ENCODE measurements around the gene MVB12B. TPM values are rescaled to one million over a fixed set of nuclear protein-coding genes. Genes with fewer than 3 reads are reported as not detected.
A peak's percentile ranks its signal among the peaks of the same experiment; 100 is the strongest.
"Not testable (repeated sequence)": the region's sequence is repeated elsewhere in the genome, so short reads cannot be mapped to it uniquely, and the experiment has no call there.

MVB12B gene
- total RNA-seq, 2 experiments from 2014 or later, result 7.9 to 9.5 TPM

- Mint-ChIP-seq H3K4me3 (no peak overlapping the region), H3K9me3 (peaks cover 2% of the 10 kb centered on the region), H3K36me3 (peaks cover 27% of the 10 kb centered on the region), H3K27ac (no peak overlapping the region), H3K27me3 (no peaks in the 10 kb centered on the region), H3K4me1 (peaks cover 45% of the 10 kb centered on the region)
- DNase-seq, result no peak
These were observed 139.3 kb downstream of the MVB12B start for GRCh38 chr9:126465977-126466376.

- Mint-ChIP-seq H3K4me3 (no peak overlapping the region), H3K27ac (no peak overlapping the region), H3K36me3 (peaks cover 27% of the 10 kb centered on the region), H3K27me3 (no peaks in the 10 kb centered on the region), H3K9me3 (peaks cover 2% of the 10 kb centered on the region), H3K4me1 (peaks cover 66% of the 10 kb centered on the region)
- DNase-seq, result no peak
These were observed 141.7 kb downstream of the MVB12B start for GRCh38 chr9:126468141-126468825.

DNA sequence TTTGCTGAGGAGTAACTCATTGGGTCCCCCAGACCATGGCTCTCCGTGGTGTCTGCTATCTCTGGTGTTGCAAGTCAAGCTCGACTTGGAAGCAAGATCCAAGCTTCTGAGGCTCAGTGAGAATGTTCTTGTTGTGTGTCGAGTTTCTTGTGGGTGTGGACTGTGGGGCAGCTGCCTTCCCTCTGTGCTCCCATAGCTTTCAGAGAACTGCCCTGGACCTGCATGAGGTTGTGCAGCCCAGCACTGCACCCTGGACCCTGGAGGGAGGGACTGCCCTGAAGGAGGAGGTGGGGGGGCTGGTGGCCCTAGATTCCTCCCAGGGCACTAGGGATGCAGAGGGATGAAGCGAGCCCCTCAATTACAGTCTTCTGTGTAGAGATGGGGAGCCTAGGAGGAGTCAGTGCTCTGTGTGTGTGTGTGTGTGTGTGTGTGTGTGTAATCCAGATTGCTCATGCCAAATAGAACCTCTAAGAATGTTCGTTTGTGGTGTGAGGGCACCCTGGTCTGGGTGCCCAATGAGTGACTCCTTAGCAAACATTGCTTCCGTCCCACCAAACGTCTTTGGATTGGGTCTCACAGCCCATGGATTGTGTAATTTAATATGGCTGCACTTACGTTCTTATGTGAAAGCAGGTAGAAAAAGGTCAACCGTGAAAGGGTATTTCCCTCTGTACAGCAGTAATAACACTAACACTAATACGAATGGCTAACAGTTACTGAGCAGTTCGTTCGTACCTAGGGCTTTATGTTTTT, 143.8 kb downstream of the MVB12B start:
- H3K27ac Mint-ChIP-seq, result peak overlapping the region; percentile 85
- DNase-seq, result peak; percentile 26
- peaks cover 27% of the 10 kb centered on the region for H3K36me3 Mint-ChIP-seq
- H3K4me3 Mint-ChIP-seq, result peak overlapping the region; percentile 54
- no peaks in the 10 kb centered on the region for H3K9me3 Mint-ChIP-seq
- no peaks in the 10 kb centered on the region for H3K27me3 Mint-ChIP-seq
- peaks cover 74% of the 10 kb centered on the region for H3K4me1 Mint-ChIP-seq

DNA sequence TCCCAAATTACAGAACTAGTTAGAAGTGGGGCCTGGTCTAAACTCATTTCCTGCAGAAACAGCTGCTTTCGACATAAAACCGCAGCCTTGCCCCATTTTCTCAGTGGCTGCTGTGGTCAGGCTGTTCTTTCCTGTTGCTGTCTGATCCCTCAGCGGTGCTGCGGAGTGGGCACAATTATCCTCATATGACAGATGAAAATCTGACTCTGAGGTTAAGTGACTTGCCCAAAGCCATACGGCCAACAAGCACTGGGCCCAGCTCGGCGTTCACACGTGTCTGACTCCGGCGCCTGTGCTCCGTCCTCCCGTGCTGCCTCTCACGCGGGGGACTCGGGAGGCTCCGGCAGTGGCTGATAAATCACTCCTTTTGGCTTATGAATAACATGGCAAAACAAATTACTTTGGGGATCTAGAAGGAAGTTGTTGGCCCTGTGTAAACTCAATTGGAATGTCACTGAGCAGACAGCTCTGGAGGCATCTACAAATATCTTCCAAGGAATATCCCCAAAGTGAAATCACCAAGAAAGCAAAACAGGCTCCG, 144.5 kb downstream of the MVB12B start:
- Mint-ChIP-seq H3K9me3 (no peaks in the 10 kb centered on the region), H3K4me1 (peaks cover 70% of the 10 kb centered on the region), H3K4me3 (peak overlapping the region; percentile 54), H3K27me3 (no peaks in the 10 kb centered on the region), H3K36me3 (peaks cover 23% of the 10 kb centered on the region), H3K27ac (peak overlapping the region; percentile 85)
- peak; percentile 84 for DNase-seq

DNA sequence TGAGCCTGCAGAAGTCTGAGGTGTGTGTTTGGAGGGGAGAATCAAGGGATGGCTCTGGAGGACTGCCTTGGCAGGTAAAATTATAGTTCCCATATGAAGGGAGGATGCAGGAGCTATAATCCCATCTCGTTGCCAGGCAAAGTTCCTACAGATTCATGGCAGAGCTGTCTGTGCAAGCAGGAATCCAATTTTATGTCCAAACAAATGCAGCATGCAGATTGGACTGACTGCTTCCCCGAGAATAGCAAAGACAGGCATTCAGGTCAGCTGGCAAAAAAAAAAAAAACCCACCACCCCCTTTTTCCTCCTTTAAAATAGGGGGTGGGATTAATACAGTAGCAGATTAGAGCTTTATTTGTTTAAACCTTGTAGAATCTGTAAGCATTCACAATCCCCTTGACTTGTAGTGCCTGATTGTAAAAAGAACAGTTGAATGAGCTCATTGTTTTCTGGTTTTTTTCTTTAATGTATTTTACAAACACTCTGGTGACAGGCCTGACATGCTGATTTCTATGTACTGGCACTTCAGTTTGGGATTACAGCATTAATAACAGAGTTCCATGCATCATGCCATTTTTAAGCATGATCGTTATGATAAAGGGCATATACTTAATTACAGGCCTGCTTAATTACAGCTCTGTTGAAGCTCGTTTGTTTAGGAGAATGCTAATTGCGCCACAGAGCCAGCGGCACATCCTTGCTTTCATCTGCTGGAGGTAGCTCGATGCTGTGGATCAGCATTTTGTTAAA, 145.7 kb downstream of the MVB12B start:
- H3K36me3 Mint-ChIP-seq, result peaks cover 21% of the 10 kb centered on the region
- H3K27ac Mint-ChIP-seq, result peak overlapping the region; percentile 8
- no peak overlapping the region for H3K4me3 Mint-ChIP-seq
- H3K4me1 Mint-ChIP-seq, result peaks cover 70% of the 10 kb centered on the region
- peaks cover 3% of the 10 kb centered on the region for H3K9me3 Mint-ChIP-seq
- no peak for DNase-seq
- H3K27me3 Mint-ChIP-seq, result no peaks in the 10 kb centered on the region

DNA sequence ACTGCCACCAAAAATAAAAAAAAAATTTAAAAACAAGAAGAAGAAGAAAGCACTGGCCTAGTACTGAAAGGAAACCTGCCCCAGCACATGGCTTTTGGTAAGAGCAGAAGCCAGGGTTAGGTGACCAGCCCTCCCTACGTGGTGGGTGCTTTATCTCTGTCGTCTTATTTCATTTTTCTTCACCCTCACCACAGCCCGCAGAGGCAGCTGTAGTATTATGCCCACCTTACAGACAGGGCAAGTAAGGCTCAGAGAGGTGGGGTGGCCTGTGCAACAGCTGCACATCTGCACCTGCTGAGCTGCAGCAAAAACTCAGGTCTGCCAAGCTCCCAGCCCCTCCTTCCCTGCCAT, 146.3 kb downstream of the MVB12B start:
- Mint-ChIP-seq H3K36me3 (peaks cover 18% of the 10 kb centered on the region), H3K27ac (no peak overlapping the region), H3K4me3 (no peak overlapping the region), H3K9me3 (peaks cover 3% of the 10 kb centered on the region), H3K27me3 (no peaks in the 10 kb centered on the region), H3K4me1 (peaks cover 66% of the 10 kb centered on the region)
- DNase-seq, result no peak

DNA sequence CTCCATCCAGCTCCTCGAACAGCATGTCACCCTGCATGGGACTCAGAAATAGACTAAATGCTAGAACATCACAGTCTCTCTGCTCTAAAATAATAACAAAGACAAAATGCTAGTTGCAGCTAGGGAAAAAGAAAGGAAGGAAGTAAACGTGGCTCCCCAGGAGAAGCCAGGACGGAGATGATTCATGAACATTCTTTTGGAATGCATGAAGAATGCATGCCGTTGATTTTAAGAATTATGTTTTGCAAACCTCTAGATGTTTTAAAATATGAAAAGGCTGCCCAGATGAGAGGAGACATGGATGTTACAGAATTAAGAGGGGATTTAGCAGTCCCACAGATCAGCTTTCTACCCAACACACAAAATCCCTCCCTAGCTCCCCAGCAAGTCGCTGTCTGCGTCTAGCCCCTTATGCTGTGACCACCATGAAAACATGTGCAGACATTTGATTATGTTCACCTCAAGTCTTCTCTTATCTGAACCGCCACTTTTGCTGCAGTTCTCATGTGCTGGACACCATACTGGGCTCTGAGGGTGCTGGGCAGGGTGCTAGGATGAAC, 147.7 kb downstream of the MVB12B start:
- Mint-ChIP-seq H3K36me3 (peaks cover 15% of the 10 kb centered on the region), H3K27ac (no peak overlapping the region), H3K27me3 (no peaks in the 10 kb centered on the region), H3K9me3 (peaks cover 3% of the 10 kb centered on the region), H3K4me3 (no peak overlapping the region), H3K4me1 (peaks cover 57% of the 10 kb centered on the region)
- DNase-seq, result no peak

GRCh38 chr9:126474786-126475485, 148.3 kb downstream of the MVB12B start:
- H3K4me1 Mint-ChIP-seq, result peaks cover 50% of the 10 kb centered on the region
- no peak overlapping the region for H3K27ac Mint-ChIP-seq
- H3K4me3 Mint-ChIP-seq, result no peak overlapping the region
- H3K27me3 Mint-ChIP-seq, result no peaks in the 10 kb centered on the region
- no peak for DNase-seq
- peaks cover 15% of the 10 kb centered on the region for H3K36me3 Mint-ChIP-seq
- peaks cover 3% of the 10 kb centered on the region for H3K9me3 Mint-ChIP-seq

DNA sequence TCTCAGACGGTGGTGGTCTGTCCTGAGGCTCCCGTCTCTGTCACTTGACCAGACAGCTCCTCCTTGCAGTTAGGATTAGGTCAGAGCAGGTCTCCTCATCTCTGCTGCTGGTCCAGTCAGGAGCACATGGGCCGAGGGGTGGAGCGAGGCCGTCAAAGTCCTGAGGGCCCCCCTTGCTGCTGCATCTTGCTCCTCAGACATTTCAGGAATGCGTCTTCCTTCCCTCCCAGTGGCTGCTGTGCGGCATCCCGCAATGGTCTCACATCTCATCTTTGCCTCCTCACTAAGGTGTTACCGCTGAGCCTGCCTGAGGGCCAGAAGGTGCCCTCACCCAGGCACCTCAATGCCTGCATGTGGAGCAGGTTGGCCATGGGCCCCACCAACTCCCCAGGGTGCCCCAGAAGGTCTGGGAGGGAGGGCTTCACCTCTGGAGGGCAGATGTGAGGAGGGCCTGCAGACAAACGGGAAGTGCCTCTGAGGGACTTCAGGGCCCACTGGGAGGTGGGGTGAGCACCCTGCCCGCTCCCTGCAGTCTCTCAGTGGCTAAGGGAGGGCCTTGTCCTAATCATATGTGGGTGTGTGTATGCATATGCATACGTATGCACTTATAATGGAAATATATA, 149.4 kb downstream of the MVB12B start:
- Mint-ChIP-seq H3K27me3 (no peaks in the 10 kb centered on the region), H3K27ac (no peak overlapping the region), H3K36me3 (peaks cover 15% of the 10 kb centered on the region), H3K4me3 (no peak overlapping the region), H3K9me3 (peaks cover 3% of the 10 kb centered on the region), H3K4me1 (peaks cover 39% of the 10 kb centered on the region)
- no peak for DNase-seq

DNA sequence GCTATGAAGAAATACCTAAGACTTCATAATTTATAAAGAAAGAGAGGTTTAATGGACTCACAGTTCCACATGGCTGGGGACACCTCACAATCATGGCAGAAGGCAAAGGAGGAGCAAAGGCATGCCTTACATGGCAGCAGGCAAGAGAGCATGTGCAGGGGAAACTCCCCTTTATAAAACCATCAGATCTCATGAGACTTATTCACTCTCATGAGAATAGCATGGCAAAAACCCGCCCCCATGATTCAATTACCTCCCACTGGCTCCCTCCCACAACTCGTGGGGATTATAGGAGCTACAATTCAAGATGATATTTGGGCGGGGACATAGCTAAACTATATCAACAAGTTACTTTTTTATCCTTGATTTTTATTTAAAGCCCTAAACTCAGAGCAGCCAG, 150.8 kb downstream of the MVB12B start:
- Mint-ChIP-seq H3K36me3 (peaks cover 15% of the 10 kb centered on the region), H3K4me1 (peaks cover 26% of the 10 kb centered on the region)
- not testable (repeated sequence) for H3K9me3 Mint-ChIP-seq, DNase-seq, H3K4me3 Mint-ChIP-seq, H3K27ac Mint-ChIP-seq, H3K27me3 Mint-ChIP-seq

DNA sequence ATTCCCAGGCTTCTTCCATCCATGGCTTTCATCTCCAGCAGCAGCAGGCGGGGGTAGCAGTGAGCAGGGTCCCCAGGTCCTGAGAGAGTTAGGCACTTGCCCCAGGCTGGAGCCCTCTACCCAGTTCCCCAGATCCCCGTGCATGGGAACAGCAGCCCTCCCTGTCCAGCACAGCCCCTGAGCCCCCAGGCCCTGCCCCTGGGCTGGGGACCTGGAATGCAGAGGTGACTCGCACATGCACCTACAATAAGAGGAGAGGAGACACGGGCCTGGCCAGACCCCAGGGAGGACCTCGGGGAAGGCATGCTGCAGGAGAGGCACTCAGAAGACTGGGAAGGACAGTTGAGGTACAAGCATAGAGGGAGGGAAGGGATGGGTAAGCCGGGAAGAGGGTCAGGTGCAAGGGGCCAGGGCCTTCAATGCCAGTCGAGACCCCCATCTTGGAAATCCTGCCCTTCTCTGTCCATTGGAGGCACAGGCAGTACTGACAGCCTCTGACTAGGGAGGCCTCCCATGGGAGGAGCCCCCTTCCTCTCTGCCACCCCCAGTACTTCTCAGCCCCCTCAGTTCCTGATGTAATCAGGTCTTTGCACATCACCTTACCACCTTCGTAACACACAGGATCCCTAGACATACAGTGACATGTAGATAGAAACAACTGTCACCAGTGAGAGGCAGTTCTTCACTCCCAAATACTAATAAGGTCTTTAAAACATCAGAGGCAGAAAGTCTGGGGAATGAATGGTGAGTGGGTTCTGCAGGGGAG, 151.8 kb downstream of the MVB12B start:
- DNase-seq, result no peak
- Mint-ChIP-seq H3K4me3 (no peak overlapping the region), H3K27me3 (no peaks in the 10 kb centered on the region), H3K4me1 (peaks cover 20% of the 10 kb centered on the region), H3K27ac (no peak overlapping the region), H3K9me3 (peaks cover 3% of the 10 kb centered on the region), H3K36me3 (peaks cover 15% of the 10 kb centered on the region)

DNA sequence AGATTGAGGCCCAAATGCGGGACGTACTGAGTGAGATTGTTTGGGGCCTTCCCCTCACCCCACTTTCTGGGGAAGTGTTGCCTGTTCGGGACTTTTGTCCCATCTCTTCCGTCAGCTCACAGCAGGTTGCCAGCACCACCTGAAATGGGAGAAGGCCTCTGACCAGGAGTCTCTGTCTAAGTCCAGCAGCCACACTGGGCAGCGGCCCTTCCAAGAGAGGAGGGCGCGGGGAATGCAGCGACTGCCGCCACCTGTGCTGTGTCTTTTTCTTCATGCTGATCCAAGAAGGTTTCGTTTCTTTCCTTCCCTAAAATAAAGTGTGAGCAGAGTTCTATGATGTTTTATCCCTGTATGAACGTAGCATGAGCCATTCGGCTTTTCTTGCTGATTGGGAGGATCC, 152.9 kb downstream of the MVB12B start:
- Mint-ChIP-seq H3K27ac (no peak overlapping the region), H3K27me3 (no peaks in the 10 kb centered on the region), H3K4me3 (no peak overlapping the region), H3K9me3 (peaks cover 3% of the 10 kb centered on the region), H3K4me1 (peaks cover 19% of the 10 kb centered on the region), H3K36me3 (peaks cover 18% of the 10 kb centered on the region)
- DNase-seq, result no peak

DNA sequence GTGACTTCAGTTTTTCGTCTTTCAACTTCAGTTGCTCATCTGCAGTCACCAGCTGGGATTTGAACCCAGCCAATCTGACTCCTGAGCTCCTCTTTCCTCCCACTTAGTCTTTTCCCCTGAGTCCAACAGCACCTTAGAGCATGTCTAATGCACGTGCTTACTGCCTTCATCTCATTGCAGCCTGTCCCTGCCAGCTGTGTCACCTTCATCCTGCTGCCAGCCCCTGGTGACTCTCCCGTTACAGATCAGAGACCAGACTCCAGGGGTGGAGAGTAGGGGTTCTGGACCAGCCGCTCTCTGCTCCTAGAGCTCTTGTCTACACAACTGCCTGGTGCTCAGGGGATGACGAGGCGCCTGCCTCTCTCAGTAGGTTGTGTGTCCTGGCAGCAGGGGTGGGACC, 154.2 kb downstream of the MVB12B start:
- Mint-ChIP-seq H3K27me3 (no peaks in the 10 kb centered on the region), H3K27ac (no peak overlapping the region), H3K4me1 (peaks cover 23% of the 10 kb centered on the region), H3K36me3 (peaks cover 15% of the 10 kb centered on the region), H3K4me3 (no peak overlapping the region), H3K9me3 (peaks cover 3% of the 10 kb centered on the region)
- no peak for DNase-seq

Measured in activated naive CD8-positive, alpha-beta T cell treated with anti-CD3 and anti-CD28 coated beads for 36 hours (primary cell).